ENCODE results near the gene KLRF1.

GRCh38 chr12:9805883-9806282 lies 21.4 kb upstream of the KLRF1 start:
- TF ChIP-seq CTCF (IDR thresholded peaks at IDR 0.05), result no peak
- no peak for TF ChIP-seq EZH2 (IDR thresholded peaks at IDR 0.05; ENCODE audit: borderline replicate concordance, insufficient read depth, low read depth, low read length, poor library complexity, severe bottlenecking)

Data from B cell (primary cell).